IMR-90 (cell line): ENCODE measurements around the gene FCSK. TPM values are rescaled to one million over a fixed set of nuclear protein-coding genes. Genes with fewer than 3 reads are reported as not detected.
A peak's percentile ranks its signal among the peaks of the same experiment; 100 is the strongest.

Source experiments
- ATAC-seq: fragments of 200-7000 bp; cut with Tn5 transposase; 2 replicates; pipeline ENCODE4 v1.9.1; 2020; ENCODE audit warnings: low read depth, mild to moderate bottlenecking, moderate library complexity
- BruUV-seq: library from RNA; stranded (reverse); fragments of 400-500 nt; replicated peaks from 2 replicates; lab custom pipeline; 2021; lab: Mats Ljungman, UMichigan
- CTCF ChIA-PET: fragments of 300-600 bp; formaldehyde crosslinking; extraction: SDS; loops from one replicate; lab custom pipeline; 2021; ENCODE audit warnings: antibody characterized with exemption; lab: Yijun Ruan, JAX
- POLR2A ChIA-PET: fragments of 300-600 bp; sonication (Branson Sonifier 250); formaldehyde crosslinking; loops from one replicate; lab custom pipeline; 2022; ENCODE audit warnings: antibody characterized with exemption; ENCODE audit not compliant: unreplicated experiment; lab: Charles Lee
- DNase-seq: peaks from one replicate; pipeline ENCODE4 v3.0.0; 2013
- H2AFZ ChIP-seq: replicated peaks from 2 replicates; pipeline ENCODE3; 2013; ENCODE audit warnings: low read length, mild to moderate bottlenecking; ENCODE audit not compliant: poor library complexity
- H2AK5ac ChIP-seq: 2 replicates; pipeline ENCODE4 v1.6.1; 2013; ENCODE audit warnings: low read depth, low read length, inconsistent platforms
- H2AK9ac ChIP-seq: replicated peaks from 2 replicates; pipeline ENCODE3; 2013; ENCODE audit warnings: mild to moderate bottlenecking, low read depth, low read length, moderate library complexity; ENCODE audit not compliant: poor library complexity
- H2BK120ac ChIP-seq: 2 replicates; pipeline ENCODE4 v1.6.1; 2013; ENCODE audit warnings: low read depth, low read length, inconsistent platforms
- H2BK15ac ChIP-seq: 3 replicates; pipeline ENCODE4 v1.6.1; 2013; ENCODE audit warnings: low read depth, low read length, inconsistent platforms
- H2BK20ac ChIP-seq: 2 replicates; pipeline ENCODE4 v1.6.1; 2013; ENCODE audit warnings: low read depth, mild to moderate bottlenecking, inconsistent platforms, low read length, moderate library complexity
- H2BK5ac ChIP-seq: 2 replicates; pipeline ENCODE4 v1.6.1; 2013; ENCODE audit warnings: mild to moderate bottlenecking, low read depth, low read length, inconsistent platforms; ENCODE audit not compliant: poor library complexity, severe bottlenecking
- H3K14ac ChIP-seq: replicated peaks from 2 replicates; pipeline ENCODE4 v1.6.1; 2013; ENCODE audit warnings: low read depth, low read length, inconsistent platforms
- H3K18ac ChIP-seq: 2 replicates; pipeline ENCODE4 v1.6.1; 2013; ENCODE audit warnings: low read depth, low read length, control low read depth
- H3K23ac ChIP-seq: 2 replicates; pipeline ENCODE4 v1.6.1; 2013; ENCODE audit warnings: low read depth, low read length, inconsistent platforms
- H3K27ac ChIP-seq: 2 replicates; pipeline ENCODE4 v1.5.1; 2013; ENCODE audit warnings: mild to moderate bottlenecking, control low read depth, low read length; ENCODE audit not compliant: insufficient read depth
- H3K27me3 ChIP-seq: 2 replicates; pipeline ENCODE4 v1.6.1; 2013; ENCODE audit warnings: low read length; ENCODE audit not compliant: control insufficient read depth, insufficient read depth
- H3K36me3 ChIP-seq: 2 replicates; pipeline ENCODE4 v1.6.1; 2013; ENCODE audit warnings: low read length, mixed read lengths; ENCODE audit not compliant: control insufficient read depth, insufficient read depth
- H3K4ac ChIP-seq: 2 replicates; pipeline ENCODE4 v1.6.1; 2013; ENCODE audit warnings: low read depth, low read length, inconsistent platforms
- H3K4me1 ChIP-seq: 2 replicates; pipeline ENCODE4 v1.6.1; 2013; ENCODE audit warnings: low read length, mixed read lengths; ENCODE audit not compliant: control insufficient read depth, insufficient read depth
- H3K4me2 ChIP-seq: 2 replicates; pipeline ENCODE4 v1.6.1; 2013; ENCODE audit warnings: low read depth, mild to moderate bottlenecking, control low read depth, low read length, moderate library complexity
- H3K4me3 ChIP-seq: 2 replicates; pipeline ENCODE4 v1.5.1; 2013; ENCODE audit warnings: low read depth, mild to moderate bottlenecking, control low read depth, low read length, moderate library complexity; ENCODE audit not compliant: insufficient read depth
- H3K56ac ChIP-seq: 2 replicates; pipeline ENCODE4 v1.6.1; 2013; ENCODE audit warnings: low read length, inconsistent platforms; ENCODE audit not compliant: insufficient read depth; ENCODE audit errors: extremely low read depth
- H3K79me1 ChIP-seq, 2 experiments: 2 replicates each; pipeline ENCODE4 v1.6.1; 2013; ENCODE audit warnings: low read length in 2 of 2, inconsistent platforms in 1 of 2, low read depth in 1 of 2
- H3K9ac ChIP-seq: 2 replicates; pipeline ENCODE4 v1.6.1; 2013; ENCODE audit warnings: low read depth, low read length, control low read depth
- H3K9me1 ChIP-seq: 2 replicates; pipeline ENCODE4 v1.6.1; 2013; ENCODE audit warnings: low read length, inconsistent platforms; ENCODE audit not compliant: insufficient read depth
- H3K9me3 ChIP-seq: 2 replicates; pipeline ENCODE4 v1.6.1; 2013; ENCODE audit warnings: low read length; ENCODE audit not compliant: control insufficient read depth, insufficient read depth
- H4K20me1 ChIP-seq: 2 replicates; pipeline ENCODE4 v1.6.1; 2013; ENCODE audit warnings: low read length, inconsistent platforms; ENCODE audit not compliant: insufficient read depth
- H4K5ac ChIP-seq: 2 replicates; pipeline ENCODE4 v1.6.1; 2013; ENCODE audit warnings: mild to moderate bottlenecking, low read depth, low read length, control low read depth
- H4K8ac ChIP-seq, 2 experiments: 2 replicates each; pipeline ENCODE4 v1.6.1; 2013; ENCODE audit warnings: low read depth in 2 of 2, low read length in 2 of 2, control low read depth in 1 of 2, inconsistent platforms in 1 of 2
- H4K91ac ChIP-seq: 2 replicates; pipeline ENCODE4 v1.6.1; 2013; ENCODE audit warnings: low read depth, low read length, inconsistent platforms; ENCODE audit not compliant: insufficient read depth
- POLR2A ChIP-seq: IDR thresholded peaks from 2 replicates; pipeline ENCODE4 v1.6.1; 2012; ENCODE audit warnings: mild to moderate bottlenecking, low read depth, low read length
- WGBS, 2 experiments: methylation state at CpG; one replicate each; pipeline versions ENCODE4 v1.1.5 to v1.1.7; 2013; ENCODE audit warnings: missing lambda C conversion rate in 2 of 2; ENCODE audit not compliant: insufficient read length in 1 of 2; ENCODE audit errors: extremely low coverage in 2 of 2; 5-methylcytosine and 5-hydroxymethylcytosine counted together
- dilution Hi-C: fragments of 300-500 bp; cut with HindIII; formaldehyde crosslinking; loops from one replicate; pipeline ENCODE4 v1.14.3; 2018; ENCODE audit warnings: low sequenced_read_pairs; ENCODE audit not compliant: unreplicated experiment
- in situ Hi-C: fragments of 300-500 bp; cut with MboI; formaldehyde crosslinking; loops from 3 replicates; pipeline ENCODE4 v1.14.3; 2019; ENCODE audit warnings: low sequenced_read_pairs, inconsistent platforms, mixed read lengths
- intact Hi-C: fragments of 100-400 bp; cut with micrococcal nuclease; formaldehyde crosslinking; loops from 2 replicates; pipeline ENCODE4 v1.10.0; 2022
- polyA plus RNA-seq, 3 experiments: library from polyadenylated mRNA; depleted of rRNA; stranded (reverse); fragments of >200 nt; gene quantifications; 2 replicates each; pipeline ENCODE4 v1.2.3, GENCODE V29; 2012; ENCODE audit warnings: low replicate concordance in 1 of 3
- total RNA-seq: library from RNA; depleted of rRNA; stranded (reverse); fragments of >200 nt; gene quantifications from 2 replicates; pipeline ENCODE4 v1.2.3, GENCODE V29; 2012

The FCSK gene
- total and polyA plus RNA-seq, 2 of the 4 experiments (the other 2 are of a cell fraction), result 6.1 to 7.2 TPM

DNA sequence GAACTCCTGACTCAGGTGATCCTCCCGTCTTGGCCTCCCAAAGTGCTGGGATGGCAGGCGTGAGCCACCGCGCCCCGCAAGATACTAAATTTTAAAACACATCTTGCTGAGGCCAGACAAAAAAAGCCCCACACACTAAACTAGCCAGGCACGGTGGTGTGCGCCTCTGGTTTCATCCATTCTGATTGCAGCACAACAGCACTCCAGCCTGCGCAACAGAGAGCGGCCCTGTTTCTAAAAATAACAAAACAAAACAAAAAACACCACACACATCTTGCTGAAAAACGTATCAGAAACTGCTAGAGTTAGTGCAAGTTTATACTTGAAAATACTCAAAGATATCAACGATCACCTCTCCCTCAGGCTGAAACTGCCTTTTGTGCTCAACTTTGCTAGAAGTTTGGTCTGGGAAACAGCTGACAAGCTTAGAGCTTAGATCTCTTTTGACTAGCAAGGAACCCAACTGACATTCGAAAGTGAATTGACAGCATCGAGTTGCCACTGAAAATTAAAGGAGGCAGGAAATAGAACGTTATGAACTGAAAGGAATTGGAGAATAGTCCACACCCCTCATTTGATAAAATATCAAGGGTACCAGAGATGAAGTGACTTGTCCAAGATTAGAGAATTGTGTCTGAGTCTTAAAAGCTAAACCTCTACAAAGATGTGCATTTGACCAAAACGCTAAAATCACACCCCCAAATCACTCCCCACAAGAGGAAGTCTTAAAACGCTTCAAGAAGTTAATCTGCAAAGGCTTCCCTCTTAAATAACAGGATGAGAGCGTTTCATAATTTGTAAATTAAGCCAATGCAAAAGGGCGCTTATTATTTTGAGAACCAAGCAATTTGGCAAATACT lies 68.1 kb downstream of the FCSK start:
- Histone ChIP-seq H3K4me3 (peak overlapping the region; percentile 63), H3K4me2 (peak overlapping the region; percentile 87), H2BK15ac (no peak overlapping the region; the same call in 2 of the 3 replicates), H3K27me3 (no peaks in the 10 kb centered on the region), H2AK9ac (peak overlapping the region; percentile 88), H3K23ac (peak overlapping the region; percentile 91), H2BK5ac (peak overlapping the region; percentile 54), H2AFZ (no peak overlapping the region), H3K18ac (no peak overlapping the region), H2BK120ac (no peak overlapping the region), H4K5ac (no peak overlapping the region; the same call in 1 of the 2 replicates), H4K20me1 (peaks cover 24% of the 10 kb centered on the region), H3K27ac (peak overlapping the region; percentile 79; the same call in 1 of the 2 replicates), H3K79me1 (peaks cover 5 to 46% of the 10 kb centered on the region in 2 experiments), H4K91ac (peak overlapping the region; percentile 94; the same call in 1 of the 2 replicates), H3K56ac (peak overlapping the region; percentile 89), H3K4me1 (peaks cover 3% of the 10 kb centered on the region; the same call in 1 of the 2 replicates), H2BK20ac (no peak overlapping the region), H4K8ac (peak overlapping the region; percentile 97 to 98), H3K14ac (peak overlapping the region; percentile 94; the same call in 1 of the 2 replicates), H3K9me1 (peaks cover 3% of the 10 kb centered on the region), H2AK5ac (peak overlapping the region; percentile 78; the same call in 1 of the 2 replicates), H3K36me3 (peaks cover 10% of the 10 kb centered on the region), H3K9me3 (no peaks in the 10 kb centered on the region), H3K4ac (peak overlapping the region; percentile 93; the same call in 1 of the 2 replicates), H3K9ac (peak overlapping the region; percentile 85)
- no peak for TF ChIP-seq POLR2A
- in situ Hi-C loops (no loop called here), dilution Hi-C loops (no loop called here), intact Hi-C loops (loop anchor here (1.0 kb wide), 1 partner anchor 141 kb away; no protein-coding TSS in a partner anchor)
- ChIA-PET POLR2A (no interaction called here), CTCF (interaction anchor here (0.6 kb wide), 1 partner anchor 34 kb away, joined by 5 read pairs; no protein-coding TSS in a partner anchor)
- no peak for ATAC-seq
- WGBS, 2 experiments, result 77% methylated on average over 6 of the region's 18 CpGs; no CpG with 5 or more reads in 1 of the 2 experiments
- no peak for DNase-seq
- BruUV-seq, result no TSS peak
